Activated CD4-positive, alpha-beta memory T cell treated with anti-CD3 and anti-CD28 coated beads, Interleukin-2, amount 10 ng/mL, durations not matched to agents 7 days and 5 days (primary cell): ENCODE results near the gene NEO1. TPM values are rescaled to one million over a fixed set of nuclear protein-coding genes. Genes with fewer than 3 reads are reported as not detected.
"Not testable (repeated sequence)": the region's sequence is repeated elsewhere in the genome, so short reads cannot be mapped to it uniquely, and the experiment has no call there.

Experiments
- CTCF ChIA-PET: fragments of 350-600 bp; sonication (Branson Sonifier 250); formaldehyde crosslinking; loops from one replicate; lab custom pipeline; 2021; ENCODE audit warnings: antibody characterized with exemption, inconsistent platforms; lab: Charles Lee
- POLR2A ChIA-PET: fragments of 350-600 bp; sonication (Branson Sonifier 250); formaldehyde crosslinking; loops from one replicate; lab custom pipeline; 2021; ENCODE audit warnings: antibody characterized with exemption; lab: Charles Lee
- DNase-seq: peaks from one replicate; pipeline ENCODE4 v3.0.0-alpha.2; 2020
- H3K27ac Mint-ChIP-seq: one replicate; pipeline ENCODE4 v1.8.0; 2021; ENCODE audit warnings: mild to moderate bottlenecking, mixed read lengths
- H3K27me3 Mint-ChIP-seq: one replicate; pipeline ENCODE4 v1.8.0; 2021; ENCODE audit warnings: mixed read lengths
- H3K36me3 Mint-ChIP-seq: one replicate; pipeline ENCODE4 v1.8.0; 2021; ENCODE audit warnings: low read depth, mixed read lengths
- H3K4me1 Mint-ChIP-seq: one replicate; pipeline ENCODE4 v1.8.0; 2021; ENCODE audit warnings: mixed read lengths
- H3K4me3 Mint-ChIP-seq: one replicate; pipeline ENCODE4 v1.8.0; 2021; ENCODE audit warnings: mild to moderate bottlenecking, mixed read lengths
- H3K9me3 Mint-ChIP-seq: one replicate; pipeline ENCODE4 v1.8.0; 2021; ENCODE audit warnings: mixed read lengths
- total RNA-seq, 2 experiments: library from RNA; stranded (reverse); gene quantifications; one replicate each; pipeline ENCODE4 v1.2.3, GENCODE V29; 2021

Gene NEO1
- total RNA-seq, 2 experiments from 2014 or later = 7.6 to 8.3 TPM

DNA sequence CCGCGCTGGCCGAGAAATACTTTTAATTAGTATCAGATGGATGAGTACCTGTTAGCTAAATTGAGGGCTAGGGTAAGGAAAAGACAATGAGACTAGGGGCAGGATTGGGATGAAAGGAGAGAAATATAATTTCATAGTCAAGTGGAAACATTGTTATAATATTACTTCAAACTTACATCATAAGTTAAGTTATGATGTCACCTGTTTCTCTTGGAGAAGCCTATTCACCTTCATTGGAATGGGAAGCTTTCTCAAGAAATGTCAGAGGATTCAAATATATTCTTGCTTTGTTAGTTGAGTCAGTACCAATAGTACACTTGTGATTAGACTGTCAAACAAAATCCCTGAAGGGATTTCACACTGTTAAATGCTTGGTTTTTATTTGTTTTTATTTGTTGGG is 116.2 kb downstream of the NEO1 start:
- Mint-ChIP-seq H3K9me3 (peaks cover 17% of the 10 kb centered on the region), H3K4me1 (no peaks in the 10 kb centered on the region), H3K27me3 (no peaks in the 10 kb centered on the region), H3K4me3 (no peak overlapping the region), H3K36me3 (peaks cover 16% of the 10 kb centered on the region), H3K27ac (no peak overlapping the region)
- ChIA-PET POLR2A (no interaction called here), CTCF (no interaction called here)
- no peak for DNase-seq

GRCh38 chr15:73171711-73172110 is 119.4 kb downstream of the NEO1 start:
- Mint-ChIP-seq H3K27ac (no peak overlapping the region), H3K9me3 (peaks cover 3% of the 10 kb centered on the region), H3K4me1 (no peaks in the 10 kb centered on the region), H3K4me3 (no peak overlapping the region), H3K27me3 (no peaks in the 10 kb centered on the region), H3K36me3 (peaks cover under 1% of the 10 kb centered on the region)
- POLR2A ChIA-PET = no interaction called here
- DNase-seq = no peak
- CTCF ChIA-PET = no interaction called here

DNA sequence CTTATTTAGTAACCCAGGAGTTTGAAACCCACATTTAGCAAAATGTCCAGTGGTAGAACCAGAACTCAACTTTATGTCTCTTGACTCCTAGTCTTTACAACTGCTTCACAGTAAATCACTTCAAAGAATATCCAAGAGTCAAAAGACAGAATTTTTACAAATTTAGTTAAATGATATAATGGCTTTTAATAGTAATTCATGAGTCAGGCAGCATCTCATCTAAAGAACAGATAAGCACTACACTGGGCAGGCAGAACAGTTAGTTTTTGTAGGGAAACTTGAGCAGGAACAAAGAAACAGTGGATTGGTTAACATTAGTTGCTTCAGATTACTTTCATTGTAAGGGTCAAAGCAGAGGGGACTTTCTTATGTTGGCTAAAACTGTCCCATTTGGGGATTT is 120.2 kb downstream of the NEO1 start:
- Mint-ChIP-seq H3K9me3 (no peaks in the 10 kb centered on the region), H3K27ac (no peak overlapping the region), H3K4me1 (no peaks in the 10 kb centered on the region), H3K27me3 (no peaks in the 10 kb centered on the region), H3K4me3 (no peak overlapping the region), H3K36me3 (no peaks in the 10 kb centered on the region)
- ChIA-PET POLR2A (no interaction called here), CTCF (no interaction called here)
- no peak for DNase-seq

- no peak overlapping the region for H3K4me3 Mint-ChIP-seq
- CTCF ChIA-PET = interaction anchor here (1.3 kb wide), 1 partner anchor 19 kb away, joined by 3 read pairs; no protein-coding TSS in a partner anchor
- DNase-seq = no peak
- no peaks in the 10 kb centered on the region for H3K9me3 Mint-ChIP-seq
- no peaks in the 10 kb centered on the region for H3K36me3 Mint-ChIP-seq
- no peaks in the 10 kb centered on the region for H3K27me3 Mint-ChIP-seq
- H3K4me1 Mint-ChIP-seq = no peaks in the 10 kb centered on the region
- POLR2A ChIA-PET = no interaction called here
- H3K27ac Mint-ChIP-seq = no peak overlapping the region
Observed at GRCh38 chr15:73174171-73174570, 121.9 kb downstream of the NEO1 start.

DNA sequence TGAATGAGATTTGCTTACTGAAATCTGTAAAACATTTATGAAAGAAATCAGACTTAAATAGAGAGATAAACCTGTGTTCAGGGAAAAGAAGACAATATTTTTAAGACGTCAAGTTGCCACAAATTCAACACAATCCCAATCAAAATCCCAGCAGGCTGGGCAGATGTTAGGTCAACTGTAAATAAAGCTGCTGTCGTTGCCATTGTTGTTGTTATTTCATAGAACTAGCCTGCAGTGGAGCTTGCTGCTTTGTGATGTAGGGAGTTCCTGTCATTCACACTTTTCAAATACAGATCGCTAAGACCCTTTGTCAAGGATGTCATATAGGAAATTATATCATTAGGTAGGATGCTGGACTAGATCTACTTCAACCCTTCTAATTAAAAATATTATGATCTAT is 123.1 kb downstream of the NEO1 start:
- no peaks in the 10 kb centered on the region for H3K9me3 Mint-ChIP-seq
- H3K27me3 Mint-ChIP-seq = no peaks in the 10 kb centered on the region
- POLR2A ChIA-PET = no interaction called here
- H3K36me3 Mint-ChIP-seq = peaks cover 2% of the 10 kb centered on the region
- DNase-seq = no peak
- CTCF ChIA-PET = interaction anchor here (1.0 to 2.2 kb wide), 3 partner anchors 21 to 66 kb away, joined by 3 to 8 read pairs (median 3); no protein-coding TSS in a partner anchor
- H3K4me3 Mint-ChIP-seq = no peak overlapping the region
- H3K27ac Mint-ChIP-seq = no peak overlapping the region
- H3K4me1 Mint-ChIP-seq = no peaks in the 10 kb centered on the region

DNA sequence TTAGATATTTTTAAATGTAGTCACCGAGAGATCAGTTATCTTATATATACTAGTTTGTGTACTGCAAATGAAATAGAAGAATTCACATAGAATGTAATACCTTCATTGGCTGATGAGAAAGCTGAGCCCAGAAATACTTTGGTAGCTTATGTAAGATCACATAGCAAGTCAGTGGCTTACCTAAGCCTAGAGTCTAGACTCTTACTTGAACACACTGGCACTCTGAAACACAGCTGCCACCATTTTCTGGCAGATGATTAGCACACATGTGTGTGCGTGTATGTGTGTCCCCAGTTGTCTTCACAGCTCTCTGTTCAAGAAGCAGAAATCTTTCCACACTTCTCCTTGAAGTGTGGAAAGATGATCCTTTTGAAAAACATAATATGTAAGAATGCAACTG is 124.3 kb downstream of the NEO1 start:
- H3K27ac Mint-ChIP-seq = no peak overlapping the region
- no peaks in the 10 kb centered on the region for H3K27me3 Mint-ChIP-seq
- CTCF ChIA-PET = interaction anchor here (0.8 to 2.2 kb wide), 2 partner anchors 65 to 97 kb away, joined by 4 to 8 read pairs; no protein-coding TSS in a partner anchor

GRCh38 chr15:73183071-73183470 is 130.8 kb downstream of the NEO1 start:
- H3K9me3 Mint-ChIP-seq = peaks cover 9% of the 10 kb centered on the region
- CTCF ChIA-PET = no interaction called here
- no peak for DNase-seq
- H3K36me3 Mint-ChIP-seq = peaks cover 13% of the 10 kb centered on the region
- H3K4me1 Mint-ChIP-seq = no peaks in the 10 kb centered on the region
- H3K27ac Mint-ChIP-seq = no peak overlapping the region
- H3K27me3 Mint-ChIP-seq = no peaks in the 10 kb centered on the region
- no peak overlapping the region for H3K4me3 Mint-ChIP-seq
- POLR2A ChIA-PET = no interaction called here

More for the DNA sequence above, 124.3 kb downstream of the NEO1 start:
- no peak for DNase-seq
- H3K36me3 Mint-ChIP-seq = peaks cover 3% of the 10 kb centered on the region
- POLR2A ChIA-PET = no interaction called here
- peaks cover 4% of the 10 kb centered on the region for H3K9me3 Mint-ChIP-seq
- H3K4me3 Mint-ChIP-seq = no peak overlapping the region
- no peaks in the 10 kb centered on the region for H3K4me1 Mint-ChIP-seq

- POLR2A ChIA-PET = no interaction called here
- Mint-ChIP-seq H3K9me3 (no peaks in the 10 kb centered on the region), H3K27ac (no peak overlapping the region), H3K4me3 (no peak overlapping the region), H3K27me3 (no peaks in the 10 kb centered on the region), H3K36me3 (no peaks in the 10 kb centered on the region), H3K4me1 (no peaks in the 10 kb centered on the region)
- CTCF ChIA-PET = no interaction called here
- no peak for DNase-seq
Observed at GRCh38 chr15:73190189-73190601, 137.9 kb downstream of the NEO1 start.

GRCh38 chr15:73195166-73195565 is 142.9 kb downstream of the NEO1 start:
- Mint-ChIP-seq H3K4me1 (peaks cover 1% of the 10 kb centered on the region), H3K36me3 (no peaks in the 10 kb centered on the region), H3K27ac (no peak overlapping the region), H3K4me3 (no peak overlapping the region), H3K9me3 (no peaks in the 10 kb centered on the region), H3K27me3 (no peaks in the 10 kb centered on the region)
- ChIA-PET POLR2A (no interaction called here), CTCF (no interaction called here)
- no peak for DNase-seq

GRCh38 chr15:73196113-73196512 is 143.8 kb downstream of the NEO1 start:
- DNase-seq = no peak
- POLR2A ChIA-PET = interaction anchor here (0.6 kb wide), 1 partner anchor 32 kb away, joined by 4 read pairs; no protein-coding TSS in a partner anchor
- Mint-ChIP-seq H3K4me3 (no peak overlapping the region), H3K36me3 (no peaks in the 10 kb centered on the region), H3K4me1 (peaks cover 1% of the 10 kb centered on the region), H3K27ac (no peak overlapping the region), H3K27me3 (no peaks in the 10 kb centered on the region), H3K9me3 (peaks cover 1% of the 10 kb centered on the region)
- CTCF ChIA-PET = no interaction called here

- no peak for DNase-seq
- peaks cover 7% of the 10 kb centered on the region for H3K36me3 Mint-ChIP-seq
- H3K4me3 Mint-ChIP-seq = no peak overlapping the region
- POLR2A ChIA-PET = no interaction called here
- H3K27me3 Mint-ChIP-seq = no peaks in the 10 kb centered on the region
- peaks cover 2% of the 10 kb centered on the region for H3K9me3 Mint-ChIP-seq
- peaks cover 1% of the 10 kb centered on the region for H3K4me1 Mint-ChIP-seq
- CTCF ChIA-PET = no interaction called here
- no peak overlapping the region for H3K27ac Mint-ChIP-seq
Observed at GRCh38 chr15:73200339-73200738, 148.1 kb downstream of the NEO1 start.

DNA sequence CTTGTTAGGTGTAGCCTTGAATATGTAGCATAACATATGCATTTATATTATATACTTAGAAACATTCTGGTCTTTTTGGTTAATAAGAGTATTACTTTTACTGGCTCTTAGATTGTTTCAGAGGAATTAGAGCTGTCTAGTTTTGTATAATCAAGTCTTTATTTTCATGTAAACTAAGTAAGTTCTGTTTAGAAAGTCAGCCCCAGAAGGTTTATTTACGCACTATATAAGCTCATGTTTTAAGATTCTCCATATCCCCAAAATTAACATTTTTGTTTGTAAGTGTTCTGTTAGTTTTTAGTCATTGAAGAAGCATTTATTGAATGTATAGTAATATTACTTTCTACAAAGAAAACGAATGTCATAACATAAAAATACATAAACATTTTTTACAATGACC is 158.4 kb downstream of the NEO1 start:
- H3K4me3 Mint-ChIP-seq = no peak overlapping the region

DNA sequence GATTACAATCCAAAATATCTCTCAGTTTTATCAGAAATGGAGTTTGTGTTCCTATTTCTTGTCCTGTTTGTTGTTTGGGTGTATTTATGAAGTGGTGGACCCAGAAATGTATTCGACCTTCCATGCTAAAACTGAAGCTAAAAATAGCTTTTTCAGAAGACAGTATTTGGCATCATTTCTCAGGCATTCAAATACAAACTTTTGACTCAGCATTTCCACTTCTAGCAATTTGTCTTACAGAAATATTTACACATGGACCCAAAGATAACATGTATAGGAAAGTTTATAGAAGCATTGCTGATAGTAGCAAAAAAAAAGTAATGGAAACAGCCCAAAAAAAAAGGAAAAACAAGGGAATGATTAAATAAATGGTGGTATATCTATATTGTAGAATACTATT is 160.2 kb downstream of the NEO1 start:
- ChIA-PET CTCF (interaction anchor here (1.3 kb wide), 1 partner anchor 29 kb away, joined by 3 read pairs; no protein-coding TSS in a partner anchor), POLR2A (no interaction called here)
- no peak overlapping the region for H3K27ac Mint-ChIP-seq
- no peaks in the 10 kb centered on the region for H3K9me3 Mint-ChIP-seq
- DNase-seq = no peak
- peaks cover 2% of the 10 kb centered on the region for H3K36me3 Mint-ChIP-seq
- no peaks in the 10 kb centered on the region for H3K4me1 Mint-ChIP-seq
- H3K4me3 Mint-ChIP-seq = no peak overlapping the region
- peaks cover 2% of the 10 kb centered on the region for H3K27me3 Mint-ChIP-seq

More for the DNA sequence above, 158.4 kb downstream of the NEO1 start:
- peaks cover 4% of the 10 kb centered on the region for H3K27me3 Mint-ChIP-seq
- ChIA-PET POLR2A (no interaction called here), CTCF (no interaction called here)
- no peak overlapping the region for H3K27ac Mint-ChIP-seq
- no peaks in the 10 kb centered on the region for H3K4me1 Mint-ChIP-seq
- DNase-seq = no peak
- H3K36me3 Mint-ChIP-seq = no peaks in the 10 kb centered on the region
- H3K9me3 Mint-ChIP-seq = no peaks in the 10 kb centered on the region

GRCh38 chr15:73221450-73221849 is 169.2 kb downstream of the NEO1 start:
- Mint-ChIP-seq H3K36me3 (peaks cover 28% of the 10 kb centered on the region), H3K9me3 (peaks cover 15% of the 10 kb centered on the region), H3K4me1 (peaks cover 29% of the 10 kb centered on the region)
- CTCF ChIA-PET, H3K27me3 Mint-ChIP-seq, H3K4me3 Mint-ChIP-seq, H3K27ac Mint-ChIP-seq, POLR2A ChIA-PET, DNase-seq: not testable (repeated sequence)
